Astrocyte of the cerebellum (primary cell): ENCODE data around the gene AKT1.

ENCODE experiments used
- DNase-seq: peaks from one replicate; pipeline ENCODE4 v3.0.0-alpha.2; 2011; ENCODE audit warnings: low read depth
- H3K4me3 ChIP-seq: 2 replicates; pipeline ENCODE4 v1.5.1; 2011; ENCODE audit warnings: mild to moderate bottlenecking, low read depth, low read length, moderate library complexity
- CTCF ChIP-seq: IDR thresholded peaks from 2 replicates; pipeline ENCODE4 v1.5.1; 2012; ENCODE audit warnings: low read length, low read depth, moderate library complexity, mild to moderate bottlenecking; ENCODE audit errors: missing control alignments
- in situ Hi-C: cut with HindIII; loops from 2 replicates; pipeline ENCODE4 v1.10.0; 2017; ENCODE audit warnings: low sequenced_read_pairs

AKT1 gene

DNA sequence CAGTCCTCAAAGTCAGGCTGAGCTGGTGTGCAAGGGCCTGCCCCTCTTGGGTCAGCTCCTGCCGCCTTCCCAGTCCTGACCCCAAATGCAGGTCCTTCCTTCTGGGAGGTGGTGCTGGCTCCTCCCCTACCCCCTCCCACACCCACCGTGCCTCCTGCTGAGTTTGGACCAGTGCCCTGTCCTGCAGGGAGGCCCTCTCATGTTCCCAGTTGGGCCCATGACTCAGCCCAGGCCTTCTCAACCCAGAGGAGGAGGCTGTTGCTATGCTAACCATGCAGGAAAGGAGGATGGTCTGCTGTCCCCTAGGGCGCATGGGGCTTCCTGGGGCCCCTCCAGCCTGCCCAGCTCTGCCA, 9.8 kb upstream of the AKT1 start:
- in situ Hi-C loops = no loop called here
- no peak for TF ChIP-seq CTCF
- DNase-seq = peak; percentile 44
- no peak overlapping the region for H3K4me3 ChIP-seq

GRCh38 chr14:104804481-104805325, 9.2 kb upstream of the AKT1 start:
- in situ Hi-C loops = no loop called here
- TF ChIP-seq CTCF = no peak
- H3K4me3 ChIP-seq = no peak overlapping the region
- DNase-seq = no peak

DNA sequence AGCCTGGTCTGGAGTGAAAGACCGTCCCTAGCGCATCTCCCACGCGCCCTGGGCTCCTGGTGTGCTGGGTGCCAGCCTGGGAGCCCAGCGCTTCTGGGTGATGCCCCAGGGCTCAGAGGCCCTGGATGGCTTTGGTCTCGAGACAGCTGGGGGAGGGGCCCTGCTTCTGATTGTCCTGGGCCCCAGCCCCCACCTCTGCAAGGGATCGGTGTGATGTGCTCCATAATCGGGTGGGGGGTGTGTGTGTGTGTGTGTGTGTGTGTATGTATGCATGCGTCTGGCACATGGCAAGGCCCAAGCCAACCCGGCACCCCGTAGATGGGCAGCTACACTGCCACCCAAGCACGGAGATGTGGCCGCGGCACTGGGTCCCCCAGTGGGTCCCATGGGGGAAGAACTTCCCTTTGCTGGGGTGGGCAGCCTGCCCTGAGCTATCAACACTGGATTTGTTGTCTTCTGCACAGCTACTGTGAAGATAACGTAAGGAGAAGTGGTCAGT, 8.4 kb upstream of the AKT1 start:
- in situ Hi-C loops = no loop called here

DNA sequence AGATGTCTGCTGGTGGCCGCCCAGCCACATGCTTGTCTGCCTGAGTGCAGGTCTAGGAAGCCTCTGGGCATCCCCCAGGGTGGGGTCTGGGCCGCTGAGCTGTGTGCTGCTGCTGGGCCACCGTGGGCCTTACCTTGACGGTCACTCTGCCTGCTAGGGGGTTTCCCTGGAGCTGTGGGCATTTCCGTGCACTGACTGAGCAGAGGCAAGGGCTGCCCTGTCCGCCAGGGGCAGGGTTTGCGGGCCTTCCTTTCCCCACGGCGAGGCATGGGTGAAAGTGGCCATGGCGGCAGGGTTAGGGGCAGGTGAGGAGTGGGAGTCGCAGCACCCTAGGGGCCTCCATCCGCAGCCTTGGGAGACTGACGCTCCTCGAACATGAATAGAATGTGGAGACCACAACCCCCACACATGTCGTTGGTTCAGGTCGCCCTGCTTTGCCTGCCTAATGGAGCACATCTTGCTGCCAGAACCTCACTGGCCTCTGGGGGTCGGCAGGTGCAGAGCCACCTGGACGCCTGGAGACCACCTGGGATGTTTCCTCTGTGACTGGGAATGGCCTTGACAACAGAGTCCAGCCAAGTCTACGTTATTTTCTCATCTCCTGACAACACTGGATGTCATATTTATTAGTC, 7.8 kb upstream of the AKT1 start:
- in situ Hi-C loops = no loop called here
- no peak for TF ChIP-seq CTCF
- no peak overlapping the region for H3K4me3 ChIP-seq

More for the DNA sequence above, 8.4 kb upstream of the AKT1 start:
- TF ChIP-seq CTCF = no peak
- no peak for DNase-seq
- no peak overlapping the region for H3K4me3 ChIP-seq

DNA sequence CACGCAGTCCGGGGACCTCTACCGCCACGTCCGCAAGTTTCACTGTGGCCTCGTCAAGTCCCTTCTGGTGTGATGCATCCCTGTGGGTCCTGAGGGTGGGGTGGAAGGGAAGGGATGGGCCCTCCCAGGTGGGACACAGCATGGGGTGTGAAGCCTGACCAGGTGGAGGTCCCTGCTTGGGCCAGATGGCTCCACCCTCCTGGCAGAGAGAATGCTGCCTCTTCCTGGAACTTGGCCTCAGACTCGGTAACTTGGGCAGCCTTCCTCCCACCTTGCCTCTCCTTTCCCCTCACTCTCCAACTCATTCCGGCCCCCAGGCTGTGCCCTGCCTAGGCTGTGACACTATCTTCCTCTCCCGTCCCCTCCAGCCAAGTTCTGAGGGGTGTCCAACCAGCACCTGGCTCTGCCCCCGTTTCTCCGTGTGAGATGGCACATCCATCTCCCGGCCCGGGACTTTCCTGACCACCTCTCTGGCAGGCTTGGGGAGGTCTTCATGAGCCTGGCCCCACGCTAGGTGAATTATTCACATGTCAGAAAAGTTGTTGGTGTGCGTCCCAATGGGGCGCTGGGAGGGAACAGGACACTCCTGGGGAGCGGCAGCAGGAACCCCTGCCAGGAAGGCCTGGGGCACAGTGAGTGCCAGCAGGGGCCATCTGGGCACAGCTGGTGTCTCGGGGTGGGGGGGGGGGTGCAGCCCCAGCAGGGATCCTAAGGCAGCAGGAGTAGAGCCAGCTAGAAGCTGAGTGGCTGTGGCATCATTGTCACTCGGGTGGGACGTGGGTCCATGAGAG, 7.0 kb upstream of the AKT1 start:
- DNase-seq = no peak
- no peak overlapping the region for H3K4me3 ChIP-seq
- in situ Hi-C loops = no loop called here
- TF ChIP-seq CTCF = no peak

More for the DNA sequence above, 7.8 kb upstream of the AKT1 start:
- DNase-seq = no peak
